K562 (cell line): Measurements from ENCODE around the gene NFYC. TPM values are rescaled to one million over a fixed set of nuclear protein-coding genes. Genes with fewer than 3 reads are reported as not detected.

Source experiments
- ARID1B ChIP-seq: fragments of 450-650 bp; IDR thresholded peaks from 2 replicates; pipeline ENCODE4 v1.6.1; 2016; ENCODE audit warnings: antibody characterized with exemption, mild to moderate bottlenecking, inconsistent platforms
- ATF1 ChIP-seq, 2 experiments: fragments of 450-650 bp in 1 of 2; IDR thresholded peaks; 2 replicates each; pipeline ENCODE4 v1.6.1; 2016; ENCODE audit warnings: missing compliant biosample characterization in 1 of 2, missing genetic modification characterization in 1 of 2
- BCOR ChIP-seq: fragments of 450-650 bp; IDR thresholded peaks from 2 replicates; pipeline ENCODE4 v1.6.1; 2016
- CBFB ChIP-seq: sonication (generic); formaldehyde crosslinking; IDR thresholded peaks from 2 replicates; pipeline ENCODE4 v1.4.0; 2020; ENCODE audit warnings: mild to moderate bottlenecking, missing genetic modification reagents
- DPF2 ChIP-seq: fragments of 450-650 bp; IDR thresholded peaks from 2 replicates; pipeline ENCODE4 v1.6.1; 2016
- HNRNPUL1 ChIP-seq: fragments of 200-400 bp; formaldehyde crosslinking; IDR thresholded peaks from 2 replicates; pipeline ENCODE4 v1.6.1; 2017; ENCODE audit warnings: low read length
- MAFK ChIP-seq: IDR thresholded peaks from 2 replicates; pipeline ENCODE4 v1.6.1; 2011; ENCODE audit warnings: low read length, improper control_type of control experiment
- MITF ChIP-seq: IDR thresholded peaks from 2 replicates; pipeline ENCODE4 v1.6.1; 2014; ENCODE audit warnings: antibody characterized with exemption
- MXI1 ChIP-seq: IDR thresholded peaks from 2 replicates; pipeline ENCODE4 v1.6.1; 2011; ENCODE audit warnings: low read depth, mild to moderate bottlenecking, improper control_type of control experiment, low read length
- NBN ChIP-seq: fragments of 450-650 bp; IDR thresholded peaks from 2 replicates; pipeline ENCODE4 v1.6.1; 2016; ENCODE audit warnings: low read depth, mild to moderate bottlenecking
- SREBF2 ChIP-seq: sonication (generic); formaldehyde crosslinking; IDR thresholded peaks from 2 replicates; pipeline ENCODE4 v1.4.0; 2020; ENCODE audit warnings: mild to moderate bottlenecking, missing genetic modification reagents
- SRF ChIP-seq, 2 experiments: fragments of 250-450, 450-650 bp in 1 of 2; sonication (Bioruptor Pico) in 1 of 2; sonication (generic) in 1 of 2; formaldehyde crosslinking; IDR thresholded peaks; 2 replicates each; pipeline versions ENCODE4 v1.5.0 to v1.5.1; 2020 to 2022; ENCODE audit warnings: mild to moderate bottlenecking in 1 of 2, missing genetic modification reagents in 1 of 2
- TOE1 ChIP-seq, 2 experiments: fragments of 450-650 bp in 1 of 2; sonication (generic) in 1 of 2; formaldehyde crosslinking in 1 of 2; IDR thresholded peaks; 2 replicates each; pipeline versions ENCODE4 v1.7.1 to v1.8.0; 2016 to 2022; ENCODE audit warnings: borderline replicate concordance in 2 of 2, mild to moderate bottlenecking in 2 of 2, antibody characterized with exemption in 1 of 2, inconsistent platforms in 1 of 2, low read depth in 1 of 2, missing genetic modification reagents in 1 of 2, moderate library complexity in 1 of 2
- ZNF274 ChIP-seq: IDR thresholded peaks from 2 replicates; pipeline ENCODE4 v1.6.1; 2011; ENCODE audit warnings: low read depth, mild to moderate bottlenecking, low read length, moderate library complexity, borderline replicate concordance
- polyA plus RNA-seq, 8 experiments: library from polyadenylated mRNA; depleted of rRNA in 4 of 8; stranded (reverse) in 5 of 8; unstranded in 3 of 8; fragments of >200 nt; fragmentation: Nextera tagmentation in 2 of 8; fragmentation: Illumina TruSeq in 1 of 8; extraction: Ambion mirVana in 2 of 8; extraction: Trizol in 1 of 8; gene quantifications; 2 replicates each; pipeline versions ENCODE4 v1.2.1 to v1.2.3, GENCODE V29; 2011 to 2014; ENCODE audit warnings: inconsistent platforms in 1 of 8, missing spikeins in 1 of 8
- total RNA-seq, 7 experiments: library from RNA; depleted of rRNA in 6 of 7; stranded (reverse); fragments of >200 nt in 6 of 7; fragmentation: Illumina TruSeq in 2 of 7; extraction: Trizol in 2 of 7; gene quantifications; 2 replicates each; pipeline versions ENCODE4 v1.2.1 to v1.2.3, GENCODE V29; 2011 to 2021; ENCODE audit warnings: low replicate concordance in 1 of 7

Gene NFYC
- total and polyA plus RNA-seq, 9 of the 15 experiments (the other 6 are each of a cell fraction or from before 2014, with no cell fraction given) = 4.8 to 59.8 (median 41.1) TPM

- TF ChIP-seq CBFB (CRISPR knock-in tag) (no peak), MAFK (no peak), HNRNPUL1 (no peak), ZNF274 (no peak), NBN (no peak), TOE1 (IDR thresholded peaks at IDR 0.05; ENCODE audit: borderline replicate concordance) (no peak), TOE1 (CRISPR knock-in tag; IDR thresholded peaks at IDR 0.05; ENCODE audit: borderline replicate concordance, low read depth) (no peak), SREBF2 (CRISPR knock-in tag) (no peak), ATF1 (CRISPR knock-in tag; IDR thresholded peaks at IDR 0.05) (no peak), ATF1 (tag; IDR thresholded peaks at IDR 0.05) (0 out of 2 replicates have a peak, but pooled peaks have one; percentile 27), DPF2 (peak; percentile 67), MITF (no peak), SRF (CRISPR knock-in tag; IDR thresholded peaks at IDR 0.05) (no peak), MXI1 (no peak), ARID1B (peak; percentile 77), BCOR (0 out of 2 replicates have a peak, but pooled peaks have one; percentile 10)
- TF ChIP-seq, all 486 proteins: peak for 17
Observed at GRCh38 chr1:40645118-40645680, 46.3 kb upstream of the NFYC start (continued).
